Natural killer cell (primary cell): ENCODE results near the gene OR51B2. TPM values are rescaled to one million over a fixed set of nuclear protein-coding genes. Genes with fewer than 3 reads are reported as not detected.
"Not testable (repeated sequence)": the region's sequence is repeated elsewhere in the genome, so short reads cannot be mapped to it uniquely, and the experiment has no call there.

Experiments
- ATAC-seq, 3 donors: fragments of 150-1000 bp in 2 of 3; fragments of 200-7000 bp in 1 of 3; cut with Tn5 transposase; 1 replicate in 1 of 3; 2 replicates in 2 of 3; pipeline ENCODE4 v1.10.0; 2021; ENCODE audit warnings: mild to moderate bottlenecking in 2 of 3, moderate library complexity in 2 of 3
- DNase-seq, 2 donors: peaks; one replicate each; pipeline versions ENCODE4 v3.0.0 to v3.0.0-alpha.2; 2013 to 2021; ENCODE audit warnings: mixed read lengths in 1 of 2
- H3K27ac ChIP-seq: one replicate; pipeline ENCODE4 v1.5.1; 2013; ENCODE audit warnings: mild to moderate bottlenecking, low read length
- H3K27me3 ChIP-seq: one replicate; pipeline ENCODE4 v1.6.1; 2013; ENCODE audit warnings: low read length; ENCODE audit not compliant: control insufficient read depth, insufficient read depth
- H3K36me3 ChIP-seq: one replicate; pipeline ENCODE4 v1.6.1; 2013; ENCODE audit warnings: low read length; ENCODE audit not compliant: control insufficient read depth, insufficient read depth
- H3K4me1 ChIP-seq: one replicate; pipeline ENCODE4 v1.6.1; 2013; ENCODE audit warnings: low read length; ENCODE audit not compliant: control insufficient read depth, insufficient read depth
- H3K4me3 ChIP-seq: one replicate; pipeline ENCODE4 v1.5.1; 2013; ENCODE audit warnings: low read length
- H3K9me3 ChIP-seq: one replicate; pipeline ENCODE4 v1.6.1; 2013; ENCODE audit warnings: low read length; ENCODE audit not compliant: control insufficient read depth, insufficient read depth
- H3K27ac Mint-ChIP-seq, 2 donors: one replicate each; pipeline ENCODE4 v1.8.0; 2022; ENCODE audit warnings: mild to moderate bottlenecking in 2 of 2, mixed read lengths in 2 of 2, moderate library complexity in 1 of 2
- H3K27me3 Mint-ChIP-seq, 2 donors: one replicate each; pipeline ENCODE4 v1.8.0; 2022; ENCODE audit warnings: low read depth in 2 of 2, mixed read lengths in 2 of 2
- H3K36me3 Mint-ChIP-seq: one replicate; pipeline ENCODE4 v1.8.0; 2022; ENCODE audit warnings: mixed read lengths
- H3K4me1 Mint-ChIP-seq, 2 donors: one replicate each; pipeline ENCODE4 v1.8.0; 2022; ENCODE audit warnings: mixed read lengths in 2 of 2
- H3K4me3 Mint-ChIP-seq: one replicate; pipeline ENCODE4 v1.8.0; 2022; ENCODE audit warnings: mild to moderate bottlenecking, moderate library complexity, mixed read lengths
- H3K9me3 Mint-ChIP-seq, 2 donors: one replicate each; pipeline ENCODE4 v1.8.0; 2022; ENCODE audit warnings: mixed read lengths in 2 of 2
- CTCF ChIP-seq: fragments of 200-600 bp; IDR thresholded peaks from one replicate; pipeline ENCODE4 v1.8.0; 2022; ENCODE audit warnings: antibody characterized with exemption
- WGBS: methylation state at CpG from one replicate; pipeline ENCODE4 v1.1.7; 2013; ENCODE audit warnings: missing lambda C conversion rate; ENCODE audit not compliant: insufficient coverage; 5-methylcytosine and 5-hydroxymethylcytosine counted together
- intact Hi-C: fragments of 100-400 bp; cut with micrococcal nuclease; formaldehyde crosslinking; loops from one replicate; pipeline ENCODE4 v1.14.2; 2022
- total RNA-seq, 4 donors: library from RNA; stranded (reverse); fragments of 120-200 nt in 1 of 4; gene quantifications; one replicate each; pipeline versions ENCODE4 v1.2.3 to v1.2.4, GENCODE V29; 2013 to 2022

The OR51B2 gene
- total RNA-seq, 3 donors from 2014 or later (not counting 1 experiment from before 2014, with no cell fraction given) = not detected

- Mint-ChIP-seq H3K9me3 (peaks cover 3% of the 10 kb centered on the region in 2 donors), H3K4me3 (no peak within 1 kb of the TSS), H3K27me3 (peaks cover 3 to 5% of the 10 kb centered on the region in 2 donors), H3K36me3 (no peaks in the 10 kb centered on the region), H3K27ac (no peak within 1 kb of the TSS), H3K4me1 (no peaks in the 10 kb centered on the region)
- no peak for TF ChIP-seq CTCF
- H3K9me3 ChIP-seq = no peaks in the 10 kb centered on the region
- 78% methylated on average over 2 of the region's 6 CpGs for WGBS
- no peaks in the 10 kb centered on the region for H3K4me1 ChIP-seq
- intact Hi-C loops = no loop called here
- no peak within 1 kb of the TSS for H3K4me3 ChIP-seq
- no peaks in the 10 kb centered on the region for H3K27me3 ChIP-seq
- DNase-seq (no peak), ATAC-seq (no peak)
- H3K27ac ChIP-seq = no peak within 1 kb of the TSS
- no peaks in the 10 kb centered on the region for H3K36me3 ChIP-seq
Observed at GRCh38 chr11:5343474-5344335, 19.6 kb upstream of the OR51B2 start, which contains the start of gene OR51B5. Gene OR51B5, minus strand, starts transcription at chr11:5343524. Its CDS starts 0 bp downstream, at chr11:5343524.

GRCh38 chr11:5339771-5340322 lies 15.8 kb upstream of the OR51B2 start:
- 81% methylated on average over 1 of the region's 1 CpG for WGBS
- no peaks in the 10 kb centered on the region for H3K36me3 Mint-ChIP-seq
- H3K4me1 Mint-ChIP-seq = no peaks in the 10 kb centered on the region
- no peak for TF ChIP-seq CTCF
- Histone ChIP-seq H3K9me3 (no peaks in the 10 kb centered on the region), H3K36me3 (no peaks in the 10 kb centered on the region), H3K27ac (no peak overlapping the region), H3K27me3 (no peaks in the 10 kb centered on the region), H3K4me3 (no peak overlapping the region), H3K4me1 (no peaks in the 10 kb centered on the region)
- H3K9me3 Mint-ChIP-seq = no peaks in the 10 kb centered on the region
- ATAC-seq (no peak), DNase-seq (no peak)
- H3K27ac Mint-ChIP-seq = no peak overlapping the region
- H3K4me3 Mint-ChIP-seq = no peak overlapping the region
- intact Hi-C loops = no loop called here
- peaks cover 0 to 3% of the 10 kb centered on the region in 2 donors for H3K27me3 Mint-ChIP-seq

DNA sequence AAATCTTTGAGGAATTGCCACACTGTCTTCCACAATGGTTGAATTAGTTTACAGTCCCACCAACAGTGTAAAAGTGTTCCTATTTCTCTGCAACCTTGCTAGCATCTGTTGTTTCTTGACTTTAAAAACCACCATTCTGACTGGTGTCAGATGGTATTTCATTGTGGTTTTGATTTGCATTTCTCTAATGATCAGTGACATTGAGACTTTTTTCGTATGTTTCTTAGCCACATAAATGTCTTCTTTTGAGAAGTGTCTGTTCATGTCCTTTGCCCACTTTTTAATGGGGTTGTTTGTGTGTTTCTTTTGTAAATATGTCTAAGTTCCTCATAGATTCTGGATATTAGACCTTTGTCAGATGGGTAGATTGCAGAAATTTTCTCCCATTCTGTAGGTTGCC lies 13.2 kb upstream of the OR51B2 start:
- WGBS = 57% methylated on average over 1 of the region's 1 CpG
- H3K4me1 ChIP-seq, H3K4me3 Mint-ChIP-seq, H3K36me3 ChIP-seq, H3K27ac ChIP-seq, H3K27me3 ChIP-seq, ATAC-seq, DNase-seq, intact Hi-C loops, H3K27me3 Mint-ChIP-seq, H3K9me3 Mint-ChIP-seq, H3K27ac Mint-ChIP-seq, H3K4me1 Mint-ChIP-seq, H3K9me3 ChIP-seq, H3K4me3 ChIP-seq, H3K36me3 Mint-ChIP-seq: not testable (repeated sequence)

GRCh38 chr11:5336331-5336730 lies 12.2 kb upstream of the OR51B2 start:
- ATAC-seq (no peak), DNase-seq (no peak)
- Histone ChIP-seq H3K4me1 (no peaks in the 10 kb centered on the region), H3K27ac (no peak overlapping the region), H3K36me3 (no peaks in the 10 kb centered on the region), H3K4me3 (no peak overlapping the region), H3K9me3 (no peaks in the 10 kb centered on the region), H3K27me3 (no peaks in the 10 kb centered on the region)
- intact Hi-C loops = no loop called here
- Mint-ChIP-seq H3K4me1 (no peaks in the 10 kb centered on the region), H3K36me3 (no peaks in the 10 kb centered on the region), H3K9me3 (no peaks in the 10 kb centered on the region), H3K27ac (no peak overlapping the region), H3K4me3 (no peak overlapping the region), H3K27me3 (no peaks in the 10 kb centered on the region)
- TF ChIP-seq CTCF = no peak
